Naive thymus-derived CD4-positive, alpha-beta T cell (primary cell): ENCODE data around the gene ARID3C. TPM values are rescaled to one million over a fixed set of nuclear protein-coding genes. Genes with fewer than 3 reads are reported as not detected.
A peak's percentile ranks its signal among the peaks of the same experiment; 100 is the strongest.

Experiments used
- ATAC-seq: fragments of 150-1000 bp; cut with Tn5 transposase; 2 replicates; pipeline ENCODE4 v1.10.0; 2021; ENCODE audit warnings: mild to moderate bottlenecking, moderate library complexity
- CTCF ChIA-PET: fragments of 350-600 bp; sonication (Branson Sonifier 250); formaldehyde crosslinking; loops from one replicate; lab custom pipeline; 2021; ENCODE audit warnings: antibody characterized with exemption; lab: Charles Lee
- POLR2A ChIA-PET: fragments of 350-600 bp; sonication (Branson Sonifier 250); formaldehyde crosslinking; loops from one replicate; lab custom pipeline; 2021; ENCODE audit warnings: antibody characterized with exemption, inconsistent platforms; lab: Charles Lee
- DNase-seq, 9 donors: peaks; one replicate each; pipeline versions ENCODE4 v3.0.0 to v3.0.0-alpha.2; 2020 to 2022; ENCODE audit warnings: mixed read lengths in 1 of 9
- H3K27ac ChIP-seq: one replicate; pipeline ENCODE4 v1.7.0; 2013; ENCODE audit warnings: mild to moderate bottlenecking, low read depth, low read length, moderate library complexity
- H3K27me3 ChIP-seq, 2 donors: one replicate each; pipeline ENCODE4 v1.7.0; 2013; ENCODE audit warnings: low read length in 2 of 2, mild to moderate bottlenecking in 2 of 2, moderate library complexity in 2 of 2; ENCODE audit not compliant: control insufficient read depth in 2 of 2, insufficient read depth in 2 of 2
- H3K36me3 ChIP-seq, 3 experiments: 1 replicate in 2 of 3; 2 replicates in 1 of 3; pipeline ENCODE4 v1.7.0; 2013; ENCODE audit warnings: low read length in 3 of 3, mild to moderate bottlenecking in 3 of 3, moderate library complexity in 1 of 3; ENCODE audit not compliant: insufficient read depth in 3 of 3, control insufficient read depth in 2 of 3
- H3K4me1 ChIP-seq, 2 donors: one replicate each; pipeline ENCODE4 v1.7.0; 2013; ENCODE audit warnings: low read length in 2 of 2, mild to moderate bottlenecking in 2 of 2, moderate library complexity in 1 of 2; ENCODE audit not compliant: control insufficient read depth in 2 of 2, insufficient read depth in 2 of 2
- H3K4me3 ChIP-seq: 2 replicates; pipeline ENCODE4 v1.7.0; 2013; ENCODE audit warnings: mild to moderate bottlenecking, low read length
- H3K9me3 ChIP-seq, 3 experiments: 1 replicate in 2 of 3; 2 replicates in 1 of 3; pipeline ENCODE4 v1.7.0; 2013; ENCODE audit warnings: low read length in 3 of 3; ENCODE audit not compliant: control insufficient read depth in 2 of 3
- H3K27ac Mint-ChIP-seq, 9 donors: one replicate each; pipeline ENCODE4 v1.8.0; 2020 to 2022; ENCODE audit warnings: mixed read lengths in 9 of 9, mild to moderate bottlenecking in 8 of 9, moderate library complexity in 5 of 9, inconsistent platforms in 2 of 9
- H3K27me3 Mint-ChIP-seq, 5 donors: one replicate each; pipeline ENCODE4 v1.8.0; 2021 to 2022; ENCODE audit warnings: mixed read lengths in 5 of 5, mild to moderate bottlenecking in 1 of 5
- H3K36me3 Mint-ChIP-seq, 5 donors: one replicate each; pipeline ENCODE4 v1.8.0; 2020 to 2022; ENCODE audit warnings: mixed read lengths in 5 of 5, mild to moderate bottlenecking in 3 of 5, inconsistent platforms in 1 of 5
- H3K4me1 Mint-ChIP-seq, 7 donors: one replicate each; pipeline ENCODE4 v1.8.0; 2020 to 2022; ENCODE audit warnings: mixed read lengths in 7 of 7, mild to moderate bottlenecking in 3 of 7, inconsistent platforms in 1 of 7
- H3K4me3 Mint-ChIP-seq, 10 donors: one replicate each; pipeline ENCODE4 v1.8.0; 2020 to 2022; ENCODE audit warnings: mild to moderate bottlenecking in 10 of 10, mixed read lengths in 10 of 10, moderate library complexity in 6 of 10, inconsistent platforms in 2 of 10
- H3K9me3 Mint-ChIP-seq, 11 donors: one replicate each; pipeline ENCODE4 v1.8.0; 2020 to 2022; ENCODE audit warnings: mixed read lengths in 11 of 11, mild to moderate bottlenecking in 4 of 11, inconsistent platforms in 1 of 11, moderate library complexity in 1 of 11
- intact Hi-C, 2 donors: fragments of 100-400 bp; cut with micrococcal nuclease; formaldehyde crosslinking; loops; one replicate each; pipeline ENCODE4 v1.15.1; 2023
- polyA plus RNA-seq, 2 donors: library from polyadenylated mRNA; unstranded; fragments of 300-500 nt; fragmentation: Illumina TruSeq; gene quantifications; one replicate each; pipeline ENCODE4 v1.2.3, GENCODE V29; 2021
- total RNA-seq, 6 experiments: library from RNA in 5 of 6; stranded (reverse) in 5 of 6; gene quantifications; 1 replicate in 5 of 6; 2 replicates in 1 of 6; pipeline ENCODE4 v1.2.3 and lab custom pipeline; 2021 to 2026

Gene ARID3C
- total and polyA plus RNA-seq, 7 experiments from 2014 or later = 0.27 to 0.36 TPM; not detected in 5

DNA sequence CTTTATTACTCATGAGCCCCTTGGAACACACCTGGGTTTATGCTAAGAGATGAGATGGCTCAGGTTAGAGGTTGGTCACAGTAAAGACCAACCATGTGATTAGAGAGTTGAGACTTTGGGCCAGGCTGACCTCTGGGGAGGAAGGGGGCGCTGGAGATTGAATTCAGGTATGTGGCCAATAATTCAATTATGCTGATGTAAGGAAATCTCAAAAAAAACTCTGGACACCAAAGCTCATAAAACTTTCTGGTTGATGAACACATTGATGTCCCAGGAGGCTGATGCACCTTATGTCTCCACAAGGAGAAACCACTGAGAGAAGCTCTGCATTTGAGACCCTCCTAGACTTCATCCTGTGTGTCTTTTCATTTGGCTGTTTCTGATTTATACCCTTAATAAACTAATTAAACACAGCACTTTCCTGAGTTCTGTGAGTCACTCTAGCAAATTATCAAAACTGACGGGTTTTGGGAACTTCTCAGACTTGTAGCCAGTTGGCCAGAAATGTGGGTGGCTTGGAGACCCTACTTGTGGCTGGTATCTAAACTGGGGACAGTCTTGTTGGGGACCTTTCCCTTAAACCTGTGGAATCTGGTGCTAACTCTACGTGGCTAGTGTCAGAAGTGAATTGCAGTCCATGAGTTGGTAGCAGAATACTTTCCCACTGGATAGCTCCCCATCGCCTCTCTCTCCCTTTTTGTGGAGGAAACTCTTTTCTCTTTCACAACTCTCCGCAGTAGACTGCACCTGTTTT, 41.1 kb upstream of the ARID3C start:
- DNase-seq = no peak
- intact Hi-C loops = loop anchor here (5.0 to 10.0 kb wide), 10 partner anchors 317 to 1505 kb away; partner anchors contain the start of genes HINT2 (in 2 of the 2), SPAG8 (in 2 of the 2), UBAP1 (in 2 of the 2) and B4GALT1 (in 1 of the 2)
- Histone ChIP-seq H3K27ac (no peak overlapping the region), H3K9me3 (peaks cover 0 to 13% (median 0%) of the 10 kb centered on the region in 3 experiments), H3K4me3 (no peak overlapping the region), H3K36me3 (peaks cover 0 to 8% (median 0%) of the 10 kb centered on the region in 3 experiments), H3K4me1 (peaks cover 5 to 8% of the 10 kb centered on the region in 2 donors), H3K27me3 (no peaks in the 10 kb centered on the region)
- peaks cover 0 to 32% (median 21%) of the 10 kb centered on the region in 5 donors for H3K36me3 Mint-ChIP-seq
- H3K9me3 Mint-ChIP-seq = peaks cover 0 to 23% (median 13%) of the 10 kb centered on the region in 11 donors
- no peak overlapping the region for H3K27ac Mint-ChIP-seq
- no peak for ATAC-seq
- ChIA-PET CTCF (no interaction called here), POLR2A (interaction anchor here (1.1 kb wide), 1 partner anchor 24 kb away, joined by 3 read pairs; the partner anchor contains the start of gene GALT)
- H3K4me3 Mint-ChIP-seq = no peak overlapping the region
- peaks cover 6 to 21% (median 15%) of the 10 kb centered on the region in 7 donors for H3K4me1 Mint-ChIP-seq
- H3K27me3 Mint-ChIP-seq = no peaks in the 10 kb centered on the region

- peak; percentile 90 for ATAC-seq
- Histone ChIP-seq H3K36me3 (peaks cover 0 to 10% (median 0%) of the 10 kb centered on the region in 3 experiments), H3K4me1 (peaks cover 33 to 40% of the 10 kb centered on the region in 2 donors), H3K4me3 (peak overlapping the region; percentile 99), H3K27me3 (no peaks in the 10 kb centered on the region), H3K9me3 (peaks cover 0 to 13% (median 0%) of the 10 kb centered on the region in 3 experiments), H3K27ac (peak overlapping the region; percentile 98)
- peaks cover 0 to 20% (median 10%) of the 10 kb centered on the region in 11 donors for H3K9me3 Mint-ChIP-seq
- H3K27ac Mint-ChIP-seq = peak overlapping the region; percentile 86 to 98 (median 97)
- peak; percentile 74 to 90 (median 84) for DNase-seq
- peaks cover 0 to 44% (median 25%) of the 10 kb centered on the region in 5 donors for H3K36me3 Mint-ChIP-seq
- intact Hi-C loops = loop anchor here (1.0 to 10.0 kb wide), 23 partner anchors 19 to 1501 kb away; partner anchors contain the start of genes CREB3 (in 2 of the 2), DNAI1 (in 2 of the 2), DNAJB5 (in 2 of the 2) and FAM219A (in 2 of the 2)
- CTCF ChIA-PET = interaction anchor here (1.0 to 6.0 kb wide), 8 partner anchors 10 to 54 kb away, joined by 4 to 50 read pairs (median 7); partner anchors contain the start of genes GALT and SIGMAR1
- POLR2A ChIA-PET = interaction anchor here (0.8 to 6.8 kb wide), 6 partner anchors 17 to 288 kb away, joined by 3 to 79 read pairs (median 10); partner anchors contain the start of genes GALT and SIGMAR1
- H3K4me1 Mint-ChIP-seq = peaks cover 37 to 58% (median 50%) of the 10 kb centered on the region in 7 donors
- peak overlapping the region; percentile 89 to 97 (median 94) for H3K4me3 Mint-ChIP-seq
- no peaks in the 10 kb centered on the region for H3K27me3 Mint-ChIP-seq
These were observed 36.8 kb upstream of the ARID3C start for GRCh38 chr9:34665381-34666250.

GRCh38 chr9:34665067-34665380, 36.2 kb upstream of the ARID3C start:
- peaks cover 33 to 40% of the 10 kb centered on the region in 2 donors for H3K4me1 ChIP-seq
- peaks cover 0 to 45% (median 24%) of the 10 kb centered on the region in 5 donors for H3K36me3 Mint-ChIP-seq
- H3K9me3 ChIP-seq = peaks cover 0 to 8% (median 0%) of the 10 kb centered on the region in 3 experiments
- H3K9me3 Mint-ChIP-seq = peaks cover 0 to 14% (median 8%) of the 10 kb centered on the region in 11 donors
- DNase-seq = no peak
- H3K4me3 Mint-ChIP-seq = peak overlapping the region; percentile 89 to 97 (median 94)
- peak overlapping the region; percentile 74 for H3K27ac ChIP-seq
- intact Hi-C loops = loop anchor here (1.0 to 10.0 kb wide), 21 partner anchors 19 to 1500 kb away; partner anchors contain the start of genes CREB3 (in 2 of the 2), DNAI1 (in 2 of the 2), DNAJB5 (in 2 of the 2) and FAM219A (in 2 of the 2)
- ChIA-PET POLR2A (interaction anchor here (0.8 to 6.8 kb wide), 7 partner anchors 17 to 287 kb away, joined by 3 to 79 read pairs (median 4); partner anchors contain the start of genes GALT, RPP25L and SIGMAR1), CTCF (interaction anchor here (1.0 to 6.0 kb wide), 7 partner anchors 9 to 54 kb away, joined by 4 to 50 read pairs (median 9); partner anchors contain the start of genes GALT and SIGMAR1)
- H3K36me3 ChIP-seq = peaks cover 0 to 16% (median 0%) of the 10 kb centered on the region in 3 experiments
- peak overlapping the region; percentile 62 for H3K4me3 ChIP-seq
- no peaks in the 10 kb centered on the region for H3K27me3 ChIP-seq
- H3K4me1 Mint-ChIP-seq = peaks cover 37 to 61% (median 50%) of the 10 kb centered on the region in 7 donors
- H3K27me3 Mint-ChIP-seq = no peaks in the 10 kb centered on the region
- peak; percentile 2 for ATAC-seq
- peak overlapping the region; percentile 86 to 98 (median 97) for H3K27ac Mint-ChIP-seq

GRCh38 chr9:34664281-34665066, 35.6 kb upstream of the ARID3C start:
- Histone ChIP-seq H3K27ac (peak overlapping the region; percentile 74), H3K36me3 (peaks cover 0 to 18% (median 0%) of the 10 kb centered on the region in 3 experiments), H3K4me3 (peak overlapping the region; percentile 62), H3K4me1 (peaks cover 33 to 40% of the 10 kb centered on the region in 2 donors), H3K27me3 (no peaks in the 10 kb centered on the region), H3K9me3 (peaks cover 0 to 4% (median 0%) of the 10 kb centered on the region in 3 experiments)
- CTCF ChIA-PET = interaction anchor here (0.6 to 6.0 kb wide), 10 partner anchors 8 to 53 kb away, joined by 4 to 50 read pairs (median 6); partner anchors contain the start of genes GALT and SIGMAR1
- POLR2A ChIA-PET = interaction anchor here (0.8 to 6.8 kb wide), 9 partner anchors 16 to 287 kb away, joined by 3 to 79 read pairs (median 3); partner anchors contain the start of genes GALT, RPP25L and SIGMAR1
- ATAC-seq (peak; percentile 49), DNase-seq (peak; percentile 54 to 72 (median 61))
- H3K4me3 Mint-ChIP-seq = peak overlapping the region; percentile 89 to 97 (median 94)
- peaks cover 0 to 42% (median 19%) of the 10 kb centered on the region in 5 donors for H3K36me3 Mint-ChIP-seq
- no peaks in the 10 kb centered on the region for H3K27me3 Mint-ChIP-seq
- intact Hi-C loops = loop anchor here (1.0 to 10.0 kb wide), 23 partner anchors 18 to 1500 kb away; partner anchors contain the start of genes CREB3 (in 2 of the 2), DNAI1 (in 2 of the 2), DNAJB5 (in 2 of the 2) and FAM219A (in 2 of the 2)
- H3K9me3 Mint-ChIP-seq = peaks cover 0 to 9% (median 4%) of the 10 kb centered on the region in 11 donors
- H3K27ac Mint-ChIP-seq = peak overlapping the region; percentile 86 to 98 (median 97)
- peaks cover 37 to 61% (median 50%) of the 10 kb centered on the region in 7 donors for H3K4me1 Mint-ChIP-seq

DNA sequence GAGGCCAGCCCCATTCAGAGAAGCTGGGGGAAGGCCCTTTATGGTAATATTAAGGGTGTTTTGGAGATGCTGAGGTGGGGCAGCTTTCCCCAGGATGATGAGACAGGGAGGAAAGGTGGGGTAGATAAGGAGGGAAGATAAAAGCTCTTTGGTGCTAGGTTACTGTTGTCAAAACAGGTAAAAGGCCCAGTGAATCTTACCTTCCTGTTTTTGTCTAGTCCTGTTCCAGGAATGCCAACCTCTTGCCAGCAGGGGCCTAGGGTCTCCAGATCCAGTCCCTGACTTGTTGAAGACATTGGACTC, 34.4 kb upstream of the ARID3C start:
- Histone ChIP-seq H3K4me1 (peaks cover 33 to 40% of the 10 kb centered on the region in 2 donors), H3K36me3 (peaks cover 0 to 15% (median 0%) of the 10 kb centered on the region in 3 experiments), H3K4me3 (no peak overlapping the region), H3K27me3 (no peaks in the 10 kb centered on the region), H3K9me3 (no peaks in the 10 kb centered on the region), H3K27ac (peak overlapping the region; percentile 74)
- CTCF ChIA-PET = interaction anchor here (0.7 to 6.0 kb wide), 5 partner anchors 15 to 51 kb away, joined by 3 to 50 read pairs (median 6); partner anchors contain the start of genes GALT, RPP25L and SIGMAR1
- peak overlapping the region; percentile 86 to 98 (median 97) for H3K27ac Mint-ChIP-seq
- peaks cover 0 to 31% (median 12%) of the 10 kb centered on the region in 5 donors for H3K36me3 Mint-ChIP-seq
- POLR2A ChIA-PET = interaction anchor here (0.9 to 6.8 kb wide), 6 partner anchors 15 to 51 kb away, joined by 3 to 79 read pairs (median 4); partner anchors contain the start of genes GALT, RPP25L and SIGMAR1
- intact Hi-C loops = loop anchor here (5.0 to 10.0 kb wide), 6 partner anchors 412 to 1498 kb away; partner anchors contain the start of genes HINT2 (in 2 of the 2), SPAG8 (in 2 of the 2), B4GALT1 (in 1 of the 2) and CREB3 (in 1 of the 2)
- H3K4me1 Mint-ChIP-seq = peaks cover 37 to 61% (median 50%) of the 10 kb centered on the region in 7 donors
- peaks cover 0 to 6% (median 0%) of the 10 kb centered on the region in 11 donors for H3K9me3 Mint-ChIP-seq
- ATAC-seq (no peak), DNase-seq (peak in 6 of 9 donors; percentile 30 to 52 (median 43))
- peak overlapping the region; percentile 43 to 97 (median 86) for H3K4me3 Mint-ChIP-seq
- no peaks in the 10 kb centered on the region for H3K27me3 Mint-ChIP-seq
